ENCODE results near the gene CRABP1. TPM values are rescaled to one million over a fixed set of nuclear protein-coding genes. Genes with fewer than 3 reads are reported as not detected.

Gene CRABP1
- total RNA-seq, 2 donors from 2014 or later, result not detected

GRCh38 chr15:78306176-78306774 lies 33.9 kb upstream of the CRABP1 start:
- no peak for DNase-seq (ENCODE audit: low spot score)
- intact Hi-C loops (cut with DNase I), result loop anchor here (5.0 to 10.0 kb wide), 2 partner anchors 116 to 179 kb away; no protein-coding TSS in a partner anchor
- 73% methylated on average over 3 of the region's 3 CpGs for WGBS
- Histone ChIP-seq H3K36me3 (no peaks in the 10 kb centered on the region), H3K4me3 (no peak overlapping the region), H3K27me3 (replicated peaks; ENCODE audit: insufficient read depth) (no peaks in the 10 kb centered on the region), H3K4me1 (replicated peaks) (no peaks in the 10 kb centered on the region), H3K27ac (no peak overlapping the region), H3K9me3 (no peaks in the 10 kb centered on the region)
- no peak for TF ChIP-seq POLR2AphosphoS5 (IDR thresholded peaks at IDR 0.05)
- no peak for TF ChIP-seq POLR2A (IDR thresholded peaks at IDR 0.05)
- TF ChIP-seq CTCF (IDR thresholded peaks at IDR 0.05), result no peak

GRCh38 chr15:78307976-78308375 lies 32.2 kb upstream of the CRABP1 start:
- no peaks in the 10 kb centered on the region for H3K36me3 ChIP-seq
- no peak for DNase-seq (ENCODE audit: low spot score)
- WGBS, result 59% methylated on average over 6 of the region's 6 CpGs
- intact Hi-C loops (cut with DNase I), result loop anchor here (5.0 to 10.0 kb wide), 2 partner anchors 114 to 177 kb away; no protein-coding TSS in a partner anchor
- H3K27ac ChIP-seq, result no peak overlapping the region
- no peaks in the 10 kb centered on the region for H3K27me3 ChIP-seq (replicated peaks; ENCODE audit: insufficient read depth)
- H3K9me3 ChIP-seq, result no peaks in the 10 kb centered on the region
- TF ChIP-seq POLR2A (IDR thresholded peaks at IDR 0.05) (no peak), CTCF (IDR thresholded peaks at IDR 0.05) (no peak), POLR2AphosphoS5 (IDR thresholded peaks at IDR 0.05) (no peak)
- no peaks in the 10 kb centered on the region for H3K4me1 ChIP-seq (replicated peaks)
- no peak overlapping the region for H3K4me3 ChIP-seq

DNA sequence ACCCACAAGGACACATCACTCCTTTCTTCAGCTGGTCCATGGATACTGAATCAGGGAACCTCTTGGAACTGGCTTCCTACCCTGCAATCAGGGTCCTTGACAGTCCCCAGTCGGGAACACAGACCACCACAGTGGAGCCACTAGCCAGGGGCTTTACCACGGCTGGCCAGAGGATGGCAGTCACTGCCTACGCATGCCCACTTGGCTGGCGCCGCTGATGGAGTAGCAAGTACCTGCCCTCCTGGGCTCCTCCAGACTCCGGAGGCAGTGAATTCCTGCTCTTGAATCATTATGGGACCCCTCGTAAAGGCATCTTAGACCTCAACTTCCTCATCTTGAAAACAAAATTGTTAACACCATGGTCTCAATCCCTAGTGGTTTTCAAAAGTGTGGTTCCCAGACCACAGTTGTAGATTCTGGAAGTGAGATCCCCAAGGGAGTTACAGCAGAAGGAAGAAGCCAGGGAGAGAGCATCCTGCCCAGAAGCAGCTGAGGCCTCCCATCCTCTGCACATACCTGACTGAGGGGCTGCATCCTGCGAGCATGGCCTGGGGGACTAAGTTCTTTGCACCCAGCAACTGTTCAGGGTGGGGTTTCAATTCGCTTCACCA lies 31.6 kb upstream of the CRABP1 start:
- no peak overlapping the region for H3K27ac ChIP-seq
- peak; percentile 71 for DNase-seq (ENCODE audit: low spot score)
- TF ChIP-seq POLR2AphosphoS5 (IDR thresholded peaks at IDR 0.05) (no peak), CTCF (IDR thresholded peaks at IDR 0.05) (peak; percentile 44 to 87 (median 76))
- H3K36me3 ChIP-seq, result no peaks in the 10 kb centered on the region
- H3K4me3 ChIP-seq, result no peak overlapping the region
- H3K4me1 ChIP-seq (replicated peaks), result no peaks in the 10 kb centered on the region
- intact Hi-C loops (cut with DNase I), result loop anchor here (5.0 to 10.0 kb wide), 2 partner anchors 114 to 176 kb away; no protein-coding TSS in a partner anchor
- no peaks in the 10 kb centered on the region for H3K9me3 ChIP-seq
- 19% methylated on average over 9 of the region's 9 CpGs for WGBS
- no peaks in the 10 kb centered on the region for H3K27me3 ChIP-seq (replicated peaks; ENCODE audit: insufficient read depth)

GRCh38 chr15:78311292-78311691 lies 28.9 kb upstream of the CRABP1 start:
- WGBS, result 65% methylated on average over 3 of the region's 3 CpGs

More at GRCh38 chr15:78311292-78311691, 28.9 kb upstream of the CRABP1 start:
- TF ChIP-seq CTCF (IDR thresholded peaks at IDR 0.05) (no peak), POLR2AphosphoS5 (IDR thresholded peaks at IDR 0.05) (no peak), POLR2A (IDR thresholded peaks at IDR 0.05) (no peak)
- no peaks in the 10 kb centered on the region for H3K9me3 ChIP-seq
- DNase-seq (ENCODE audit: low spot score), result no peak
- no peak overlapping the region for H3K27ac ChIP-seq
- H3K27me3 ChIP-seq (replicated peaks; ENCODE audit: insufficient read depth), result no peaks in the 10 kb centered on the region
- no peak overlapping the region for H3K4me3 ChIP-seq
- H3K4me1 ChIP-seq (replicated peaks), result no peaks in the 10 kb centered on the region
- intact Hi-C loops (cut with DNase I), result no loop called here
- no peaks in the 10 kb centered on the region for H3K36me3 ChIP-seq
